Muscle layer of duodenum (tissue), 2 donors: Measurements from ENCODE around the gene LPP.

Experiments used
- H3K27ac ChIP-seq: one replicate; pipeline ENCODE4 v1.7.0; 2013; ENCODE audit warnings: mild to moderate bottlenecking, low read length
- H3K27me3 ChIP-seq: one replicate; pipeline ENCODE4 v1.7.0; 2013; ENCODE audit warnings: low read depth, mild to moderate bottlenecking, control low read depth, low read length
- H3K36me3 ChIP-seq, 2 donors: one replicate each; pipeline ENCODE4 v1.7.0; 2013; ENCODE audit warnings: low read length in 2 of 2, control low read depth in 1 of 2, mild to moderate bottlenecking in 1 of 2; ENCODE audit not compliant: insufficient read depth in 2 of 2, control insufficient read depth in 1 of 2
- H3K4me1 ChIP-seq, 2 donors: one replicate each; pipeline ENCODE4 v1.7.0; 2013; ENCODE audit warnings: low read length in 2 of 2, mild to moderate bottlenecking in 2 of 2, control low read depth in 1 of 2, moderate library complexity in 1 of 2; ENCODE audit not compliant: insufficient read depth in 2 of 2, control insufficient read depth in 1 of 2
- H3K4me3 ChIP-seq, 2 donors: one replicate each; pipeline ENCODE4 v1.7.0; 2013; ENCODE audit warnings: low read length in 2 of 2, low read depth in 1 of 2, mild to moderate bottlenecking in 1 of 2
- H3K9me3 ChIP-seq, 2 donors: one replicate each; pipeline ENCODE4 v1.7.0; 2013; ENCODE audit warnings: low read length in 2 of 2, control low read depth in 1 of 2, mild to moderate bottlenecking in 1 of 2; ENCODE audit not compliant: control insufficient read depth in 1 of 2
- donor health status: healthy.

Gene LPP

DNA sequence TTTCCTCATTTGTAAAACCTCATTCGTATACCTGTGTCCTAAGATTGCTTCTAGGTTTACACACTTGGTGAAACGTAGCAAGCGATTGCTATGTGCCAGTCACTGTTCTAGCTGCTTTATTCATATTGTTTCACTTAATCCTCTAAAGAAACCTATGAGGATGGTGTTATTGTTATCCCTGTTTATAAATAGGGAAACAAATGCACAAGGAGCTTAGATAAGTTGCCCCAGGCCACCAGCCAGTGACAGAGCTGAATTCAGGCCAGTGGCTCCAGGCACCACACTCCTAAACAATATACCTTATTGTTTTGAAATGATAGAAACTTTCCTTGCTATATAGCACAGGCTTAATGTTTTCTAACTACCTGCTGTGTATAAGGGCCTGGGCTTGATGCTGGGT, 44.0 kb downstream of the LPP start:
- H3K27ac ChIP-seq: no peak overlapping the region
- no peaks in the 10 kb centered on the region for H3K36me3 ChIP-seq
- H3K4me3 ChIP-seq: no peak overlapping the region
- no peaks in the 10 kb centered on the region for H3K9me3 ChIP-seq
- H3K27me3 ChIP-seq: no peaks in the 10 kb centered on the region
- H3K4me1 ChIP-seq: peaks cover 20 to 26% of the 10 kb centered on the region in 2 donors

DNA sequence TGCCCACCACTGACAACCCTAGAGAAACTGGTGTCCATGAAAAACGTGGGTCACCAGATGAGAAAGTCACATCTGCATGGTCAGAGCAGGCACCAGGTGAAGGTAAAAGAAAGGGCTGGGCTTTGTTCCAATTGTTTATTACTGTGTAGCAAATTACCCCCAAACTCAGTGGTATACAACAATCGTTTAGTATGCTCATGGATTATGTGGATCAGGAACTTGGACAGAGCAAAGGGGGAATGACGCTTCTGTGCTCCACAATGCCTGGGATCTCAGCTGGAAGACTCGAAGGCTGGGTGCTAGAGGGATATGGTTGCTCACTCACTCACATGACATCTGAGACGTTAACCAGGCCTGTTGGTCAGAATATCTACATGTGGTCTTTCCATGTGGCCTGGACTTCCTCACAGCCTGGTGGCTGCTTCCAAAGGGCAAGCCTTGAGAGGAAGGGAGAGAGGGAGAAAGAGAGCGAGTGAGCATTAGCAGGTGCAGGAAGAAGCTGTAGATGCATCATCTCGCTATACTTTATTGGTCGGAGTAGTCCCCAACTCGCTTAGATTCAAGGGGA, 44.9 kb downstream of the LPP start:
- Histone ChIP-seq H3K4me3 (no peak overlapping the region), H3K27ac (no peak overlapping the region), H3K4me1 (peaks cover 20 to 27% of the 10 kb centered on the region in 2 donors), H3K36me3 (no peaks in the 10 kb centered on the region), H3K27me3 (no peaks in the 10 kb centered on the region), H3K9me3 (no peaks in the 10 kb centered on the region)

DNA sequence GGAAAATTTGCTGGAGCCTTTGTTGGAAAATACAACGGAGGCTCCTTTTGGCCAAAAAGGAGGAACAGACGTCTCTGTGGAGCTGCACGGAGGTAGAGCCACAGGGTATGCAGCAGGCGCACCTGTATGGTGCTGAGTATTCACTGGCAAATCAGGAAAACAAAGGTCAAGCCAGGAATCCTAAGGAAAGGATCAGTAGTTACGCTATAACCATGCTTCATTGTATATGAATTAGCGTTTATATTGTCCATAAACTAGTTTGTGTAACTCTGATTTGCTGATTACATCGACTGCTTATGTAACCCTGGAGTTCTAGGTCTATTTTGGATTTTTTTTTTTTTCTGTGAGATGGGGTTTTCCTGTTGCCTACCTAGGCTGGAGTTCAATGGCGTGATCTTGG, 45.4 kb downstream of the LPP start:
- no peak overlapping the region for H3K27ac ChIP-seq
- H3K27me3 ChIP-seq: no peaks in the 10 kb centered on the region
- no peaks in the 10 kb centered on the region for H3K9me3 ChIP-seq
- H3K4me3 ChIP-seq: no peak overlapping the region
- peaks cover 20 to 30% of the 10 kb centered on the region in 2 donors for H3K4me1 ChIP-seq
- H3K36me3 ChIP-seq: no peaks in the 10 kb centered on the region

DNA sequence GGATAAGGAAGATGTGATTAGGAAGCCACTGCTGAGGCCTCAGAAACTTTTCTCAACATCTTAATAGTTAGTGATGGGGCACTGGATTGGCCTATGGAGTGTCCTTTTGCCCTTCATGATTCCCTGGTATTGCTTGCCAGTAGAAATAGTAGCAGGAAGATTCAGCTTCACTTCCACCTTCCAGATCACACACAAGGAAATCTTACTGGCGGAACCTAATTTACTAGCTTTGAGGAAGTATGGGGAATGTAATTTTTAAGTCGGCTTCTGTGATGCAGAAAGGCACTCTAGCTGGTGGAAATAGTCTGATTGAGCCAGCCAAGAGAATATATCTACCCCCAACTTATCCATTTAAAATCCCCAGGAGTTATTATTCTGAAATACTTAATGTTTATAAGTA, 46.5 kb downstream of the LPP start:
- Histone ChIP-seq H3K4me1 (peaks cover 20 to 30% of the 10 kb centered on the region in 2 donors), H3K36me3 (no peaks in the 10 kb centered on the region), H3K9me3 (no peaks in the 10 kb centered on the region), H3K27ac (no peak overlapping the region), H3K27me3 (no peaks in the 10 kb centered on the region), H3K4me3 (no peak overlapping the region)

DNA sequence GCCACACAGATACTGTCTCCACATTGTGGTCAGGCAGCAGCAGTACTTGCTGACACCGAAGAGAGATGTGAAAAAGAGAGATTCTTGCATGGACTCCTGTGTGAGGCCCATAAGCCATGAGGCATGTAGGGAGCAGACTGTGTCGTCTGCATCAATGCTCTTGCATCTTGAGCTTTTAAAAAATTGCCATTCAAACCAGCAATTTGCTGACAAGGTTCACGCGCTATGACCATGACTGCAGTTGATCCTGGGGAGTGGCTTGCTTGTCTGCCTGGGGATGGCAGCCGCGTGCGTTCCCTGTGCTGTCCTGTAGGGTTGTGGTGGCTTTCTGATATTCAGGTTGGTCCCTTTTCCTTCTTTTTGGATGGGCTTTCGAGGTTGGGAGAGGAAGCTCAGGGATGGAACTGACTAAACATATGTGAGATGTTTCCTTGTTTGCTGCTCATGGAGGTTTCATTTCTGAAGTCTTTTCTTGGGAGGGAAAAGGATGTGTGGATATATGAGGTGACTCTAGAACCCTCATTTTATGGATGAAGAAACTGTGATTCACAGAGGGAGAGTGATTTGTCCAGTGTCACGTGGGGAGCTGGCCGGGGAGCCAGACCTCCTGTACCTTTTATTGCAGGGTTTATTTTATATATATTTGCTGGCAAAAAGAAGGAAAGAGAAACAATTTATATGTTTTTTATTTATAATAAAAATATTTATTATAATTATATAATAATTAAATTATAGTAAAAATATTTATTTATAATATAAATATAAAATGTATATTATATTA, 48.6 kb downstream of the LPP start:
- no peak overlapping the region for H3K4me3 ChIP-seq
- peaks cover 5 to 33% of the 10 kb centered on the region in 2 donors for H3K4me1 ChIP-seq
- no peaks in the 10 kb centered on the region for H3K36me3 ChIP-seq
- no peak overlapping the region for H3K27ac ChIP-seq
- no peaks in the 10 kb centered on the region for H3K9me3 ChIP-seq
- H3K27me3 ChIP-seq: no peaks in the 10 kb centered on the region

DNA sequence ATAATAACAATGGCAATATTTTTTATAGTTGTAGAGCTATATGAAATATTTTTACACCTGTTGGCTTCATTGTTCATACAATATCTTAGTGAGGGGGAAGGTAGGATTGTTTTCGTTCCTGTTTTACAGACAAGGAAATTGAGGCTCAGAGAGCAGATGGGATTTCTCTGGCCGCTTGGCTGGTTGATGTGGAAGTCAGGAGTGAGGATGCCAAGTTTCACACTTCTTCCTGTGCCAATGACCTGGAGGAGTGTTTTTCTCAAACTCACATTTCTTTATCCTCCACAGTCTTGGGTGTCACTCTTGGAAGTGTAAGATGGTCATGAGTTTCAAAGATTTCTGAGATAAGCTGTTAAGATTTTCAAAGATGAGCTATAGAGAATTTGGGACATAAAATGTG, 50.6 kb downstream of the LPP start:
- H3K27ac ChIP-seq: no peak overlapping the region

DNA sequence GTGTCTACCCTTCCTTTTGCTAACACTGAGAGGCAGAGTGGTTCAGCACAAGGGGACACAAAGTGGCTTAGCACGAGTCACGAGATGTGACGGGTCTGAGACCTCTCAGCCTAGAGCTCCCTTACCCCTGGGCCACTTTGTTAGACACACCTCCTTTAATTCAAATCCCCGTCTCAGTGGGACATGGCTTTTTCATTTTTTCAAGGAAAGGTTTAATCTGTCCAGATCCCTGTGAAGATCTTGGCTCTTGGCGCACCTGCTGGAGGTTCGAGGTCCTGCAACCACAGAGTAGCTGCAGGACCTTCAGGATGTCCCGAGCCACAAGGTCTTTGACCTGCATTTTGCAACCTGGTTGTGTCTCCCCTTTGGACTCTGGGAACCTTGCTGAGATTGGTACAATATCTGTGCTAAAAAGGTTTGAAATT, 52.0 kb downstream of the LPP start:
- Histone ChIP-seq H3K27me3 (no peaks in the 10 kb centered on the region), H3K36me3 (peaks cover 0 to 1% of the 10 kb centered on the region in 2 donors), H3K4me1 (peaks cover 0 to 23% of the 10 kb centered on the region in 2 donors), H3K4me3 (no peak overlapping the region), H3K27ac (peak overlapping the region; percentile 4), H3K9me3 (no peaks in the 10 kb centered on the region)

More for the DNA sequence above, 50.6 kb downstream of the LPP start:
- peaks cover 0 to 25% of the 10 kb centered on the region in 2 donors for H3K4me1 ChIP-seq
- H3K36me3 ChIP-seq: no peaks in the 10 kb centered on the region
- H3K27me3 ChIP-seq: no peaks in the 10 kb centered on the region
- H3K9me3 ChIP-seq: no peaks in the 10 kb centered on the region
- H3K4me3 ChIP-seq: no peak overlapping the region

DNA sequence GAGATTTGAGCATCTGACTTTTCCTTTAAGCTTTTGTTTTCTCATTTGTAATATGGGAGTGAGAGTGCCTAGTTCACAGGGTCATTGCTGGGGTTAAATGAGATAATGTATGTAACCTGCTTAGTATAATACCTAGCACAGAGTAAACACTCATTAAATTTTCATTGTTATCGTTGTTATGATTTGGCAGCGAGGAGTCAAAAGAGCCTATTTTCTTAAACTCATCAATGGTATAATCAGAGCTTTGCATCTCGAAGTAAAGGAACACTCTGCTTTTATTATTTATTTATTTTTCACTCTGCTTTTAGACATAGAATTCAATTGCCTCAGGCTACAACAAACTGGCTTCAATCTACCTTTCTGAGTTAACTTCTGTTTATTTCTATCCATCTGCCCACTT, 52.8 kb downstream of the LPP start:
- no peaks in the 10 kb centered on the region for H3K9me3 ChIP-seq
- peaks cover 0 to 4% of the 10 kb centered on the region in 2 donors for H3K36me3 ChIP-seq
- no peak overlapping the region for H3K4me3 ChIP-seq
- H3K27me3 ChIP-seq: no peaks in the 10 kb centered on the region
- peak overlapping the region; percentile 4 for H3K27ac ChIP-seq
- H3K4me1 ChIP-seq: peaks cover 0 to 22% of the 10 kb centered on the region in 2 donors

DNA sequence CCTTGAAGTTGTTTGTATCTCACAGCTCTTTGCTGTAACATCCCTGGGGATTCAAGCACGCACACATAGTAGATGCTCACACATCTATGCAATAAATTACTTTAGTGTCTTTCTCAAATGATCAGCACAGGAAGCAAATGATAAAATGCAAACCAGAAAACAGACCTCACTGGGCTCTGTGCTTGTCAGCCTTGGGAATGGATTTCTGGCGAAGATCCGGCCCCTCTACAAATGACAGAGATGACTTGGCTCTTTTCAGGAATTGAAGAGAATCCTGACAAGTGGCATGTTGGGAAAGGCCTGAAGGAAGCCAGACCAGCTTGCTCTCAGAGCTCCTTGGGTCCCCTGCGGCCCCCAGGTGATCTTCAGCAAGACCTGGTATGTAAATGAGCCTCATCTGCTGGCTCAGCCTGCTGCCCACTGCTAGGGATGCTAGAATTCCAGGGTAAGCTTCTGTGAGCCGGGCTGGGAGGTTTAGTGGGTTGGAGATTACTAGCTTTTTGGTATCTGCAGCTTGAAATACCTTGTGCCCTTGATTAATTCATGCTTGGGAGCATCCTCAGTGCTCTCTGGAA, 54.1 kb downstream of the LPP start:
- no peak overlapping the region for H3K4me3 ChIP-seq
- H3K4me1 ChIP-seq: peaks cover 0 to 22% of the 10 kb centered on the region in 2 donors
- H3K27me3 ChIP-seq: no peaks in the 10 kb centered on the region
- H3K9me3 ChIP-seq: no peaks in the 10 kb centered on the region
- peak overlapping the region; percentile 77 for H3K27ac ChIP-seq
- peaks cover 0 to 4% of the 10 kb centered on the region in 2 donors for H3K36me3 ChIP-seq

DNA sequence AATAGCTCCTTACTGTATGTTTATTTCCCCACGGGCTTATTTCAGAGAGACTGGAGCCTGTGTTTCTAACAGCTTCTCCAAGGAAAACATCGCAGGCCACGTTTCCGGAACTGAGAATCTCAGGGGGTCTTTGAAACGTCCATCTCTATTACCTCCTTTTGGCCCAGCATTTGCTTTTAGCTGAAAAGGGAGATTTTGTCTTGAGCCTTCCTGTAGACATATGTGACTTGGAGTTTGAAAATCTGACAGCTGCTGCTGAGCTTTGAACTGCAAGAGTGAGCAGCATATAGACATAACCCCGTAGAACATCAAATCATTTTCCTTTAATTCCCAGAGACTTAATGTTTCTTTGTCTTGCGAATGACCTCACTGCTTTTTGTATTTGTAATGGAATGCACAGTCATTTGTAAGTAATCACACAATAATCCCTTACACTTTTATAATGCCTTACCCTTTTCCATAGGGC, 54.6 kb downstream of the LPP start:
- Histone ChIP-seq H3K9me3 (no peaks in the 10 kb centered on the region), H3K27ac (peak overlapping the region; percentile 77), H3K4me1 (peaks cover 0 to 22% of the 10 kb centered on the region in 2 donors), H3K27me3 (no peaks in the 10 kb centered on the region), H3K4me3 (no peak overlapping the region), H3K36me3 (peaks cover 0 to 4% of the 10 kb centered on the region in 2 donors)

DNA sequence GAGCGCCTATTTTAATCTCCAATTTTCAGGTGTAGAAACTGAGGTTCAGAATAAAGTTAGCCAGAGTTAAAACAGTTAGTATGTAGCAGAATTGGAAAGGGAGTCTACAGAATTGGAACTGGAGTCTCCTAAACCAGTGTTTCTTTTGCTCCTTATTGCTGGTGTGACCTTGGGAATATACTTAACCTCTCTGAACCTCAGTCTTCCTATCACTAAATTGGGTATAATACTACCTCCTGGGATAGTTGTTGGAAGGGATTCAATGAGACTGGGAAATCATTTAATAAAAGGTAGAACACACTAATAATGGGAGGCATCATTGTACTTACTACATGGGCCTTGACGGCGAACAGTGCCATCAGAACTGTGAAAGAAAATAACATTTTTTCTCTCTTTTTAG, 55.1 kb downstream of the LPP start:
- H3K4me1 ChIP-seq: peaks cover 0 to 20% of the 10 kb centered on the region in 2 donors
- no peak overlapping the region for H3K4me3 ChIP-seq
- H3K9me3 ChIP-seq: no peaks in the 10 kb centered on the region
- peak overlapping the region; percentile 77 for H3K27ac ChIP-seq
- H3K27me3 ChIP-seq: no peaks in the 10 kb centered on the region
- H3K36me3 ChIP-seq: peaks cover 0 to 4% of the 10 kb centered on the region in 2 donors
